Measurements from ENCODE around the gene GSDME. TPM values are rescaled to one million over a fixed set of nuclear protein-coding genes. Genes with fewer than 3 reads are reported as not detected.

GSDME gene
- polyA plus RNA-seq, 2 of the 4 experiments (the other 2 are of a cell fraction), result 51.0 to 55.9 TPM

DNA sequence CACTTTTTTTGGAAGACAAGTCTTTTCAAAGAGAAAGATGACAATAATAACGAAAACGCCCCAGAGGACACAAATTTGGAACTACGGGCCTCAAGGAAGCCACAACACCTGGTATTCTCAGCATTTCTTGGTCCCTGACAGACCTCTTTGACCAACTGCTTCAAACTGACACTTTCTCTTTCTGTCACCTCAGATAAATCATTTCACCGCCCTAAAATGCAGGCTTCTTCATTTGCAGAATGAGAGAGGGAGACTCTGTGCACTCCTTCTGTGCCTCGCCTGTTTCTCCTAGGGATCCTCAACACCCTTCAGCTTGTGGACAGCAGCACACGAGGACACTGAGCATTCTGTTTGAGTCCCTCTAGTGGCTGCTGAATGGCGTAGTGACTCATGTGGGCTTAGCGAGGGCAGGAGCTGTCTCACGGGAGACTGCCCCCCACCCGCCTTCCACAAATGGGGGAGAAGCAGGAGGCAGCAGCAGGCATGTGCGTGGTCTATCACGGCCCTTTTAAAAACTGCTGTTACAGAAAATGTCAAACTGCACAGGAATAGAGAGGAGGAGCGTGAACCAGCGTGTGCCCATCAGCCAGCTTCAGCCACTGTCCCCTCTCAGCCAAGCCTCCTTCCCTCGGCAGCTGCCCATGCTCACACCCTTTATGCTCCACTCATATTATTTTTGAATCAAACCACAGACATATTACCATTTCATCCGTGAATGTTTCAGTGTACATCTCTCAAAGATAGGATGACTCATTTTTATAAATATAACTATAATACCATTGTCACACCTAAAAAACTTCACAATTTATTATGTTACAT, 41.4 kb downstream of the GSDME start:
- peaks cover 4% of the 10 kb centered on the region; the same call in 1 of the 3 replicates for H3K4me1 ChIP-seq
- FAIRE-seq, result no peak
- H3K4me2 ChIP-seq, result no peak overlapping the region
- DNase-seq (ENCODE audit: low read depth in 1 of 2, low spot score in 1 of 2), result peak; percentile 53 to 60
- no peak overlapping the region for H3K27ac ChIP-seq
- no peaks in the 10 kb centered on the region for H3K9me3 ChIP-seq
- ChIA-PET POLR2A (no interaction called here), CTCF (interaction anchor here (0.7 to 2.7 kb wide), 10 partner anchors 9 to 426 kb away, joined by 3 to 14 read pairs (median 4); no protein-coding TSS in a partner anchor)
- ATAC-seq, result peak; percentile 88 to 91; a peak in 5 of 6 replicates
- WGBS (ENCODE audit: missing lambda C conversion rate), result 78% methylated on average over 16 of the region's 16 CpGs
- no peak overlapping the region for H3K4me3 ChIP-seq
- TF ChIP-seq, protein P1, sequence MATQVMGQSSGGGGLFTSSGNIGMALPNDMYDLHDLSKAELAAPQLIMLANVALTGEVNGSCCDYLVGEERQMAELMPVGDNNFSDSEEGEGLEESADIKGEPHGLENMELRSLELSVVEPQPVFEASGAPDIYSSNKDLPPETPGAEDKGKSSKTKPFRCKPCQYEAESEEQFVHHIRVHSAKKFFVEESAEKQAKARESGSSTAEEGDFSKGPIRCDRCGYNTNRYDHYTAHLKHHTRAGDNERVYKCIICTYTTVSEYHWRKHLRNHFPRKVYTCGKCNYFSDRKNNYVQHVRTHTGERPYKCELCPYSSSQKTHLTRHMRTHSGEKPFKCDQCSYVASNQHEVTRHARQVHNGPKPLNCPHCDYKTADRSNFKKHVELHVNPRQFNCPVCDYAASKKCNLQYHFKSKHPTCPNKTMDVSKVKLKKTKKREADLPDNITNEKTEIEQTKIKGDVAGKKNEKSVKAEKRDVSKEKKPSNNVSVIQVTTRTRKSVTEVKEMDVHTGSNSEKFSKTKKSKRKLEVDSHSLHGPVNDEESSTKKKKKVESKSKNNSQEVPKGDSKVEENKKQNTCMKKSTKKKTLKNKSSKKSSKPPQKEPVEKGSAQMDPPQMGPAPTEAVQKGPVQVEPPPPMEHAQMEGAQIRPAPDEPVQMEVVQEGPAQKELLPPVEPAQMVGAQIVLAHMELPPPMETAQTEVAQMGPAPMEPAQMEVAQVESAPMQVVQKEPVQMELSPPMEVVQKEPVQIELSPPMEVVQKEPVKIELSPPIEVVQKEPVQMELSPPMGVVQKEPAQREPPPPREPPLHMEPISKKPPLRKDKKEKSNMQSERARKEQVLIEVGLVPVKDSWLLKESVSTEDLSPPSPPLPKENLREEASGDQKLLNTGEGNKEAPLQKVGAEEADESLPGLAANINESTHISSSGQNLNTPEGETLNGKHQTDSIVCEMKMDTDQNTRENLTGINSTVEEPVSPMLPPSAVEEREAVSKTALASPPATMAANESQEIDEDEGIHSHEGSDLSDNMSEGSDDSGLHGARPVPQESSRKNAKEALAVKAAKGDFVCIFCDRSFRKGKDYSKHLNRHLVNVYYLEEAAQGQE (IDR thresholded peaks at IDR 0.05), result peak; percentile 68; the same call in 1 of the 2 replicates
- TF ChIP-seq RAD21 (conservative IDR thresholded peaks at IDR 0.05 in 1 of 2, IDR thresholded peaks at IDR 0.05 in 1 of 2) (peak; percentile 25 to 38; a peak in 3 of 5 replicates), SMC3 (IDR thresholded peaks at IDR 0.05) (peak; percentile 20; the same call in 2 of the 3 replicates), POLR2AphosphoS2 (conservative IDR thresholded peaks at IDR 0.05; ENCODE audit: low read length) (no peak), ESRRA (IDR thresholded peaks at IDR 0.05; ENCODE audit: borderline replicate concordance, low read length) (no peak), SREBF2 (IDR thresholded peaks at IDR 0.05) (no peak), FOSL2 (IDR thresholded peaks at IDR 0.05) (no peak), FOSL2 (CRISPR knock-in tag; IDR thresholded peaks at IDR 0.05) (peak; percentile 48)
- TF ChIP-seq, protein P2, sequence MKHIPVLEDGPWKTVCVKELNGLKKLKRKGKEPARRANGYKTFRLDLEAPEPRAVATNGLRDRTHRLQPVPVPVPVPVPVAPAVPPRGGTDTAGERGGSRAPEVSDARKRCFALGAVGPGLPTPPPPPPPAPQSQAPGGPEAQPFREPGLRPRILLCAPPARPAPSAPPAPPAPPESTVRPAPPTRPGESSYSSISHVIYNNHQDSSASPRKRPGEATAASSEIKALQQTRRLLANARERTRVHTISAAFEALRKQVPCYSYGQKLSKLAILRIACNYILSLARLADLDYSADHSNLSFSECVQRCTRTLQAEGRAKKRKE (CRISPR knock-in tag; IDR thresholded peaks at IDR 0.05; ENCODE audit: low read depth), result no peak
- TF ChIP-seq, protein P3, sequence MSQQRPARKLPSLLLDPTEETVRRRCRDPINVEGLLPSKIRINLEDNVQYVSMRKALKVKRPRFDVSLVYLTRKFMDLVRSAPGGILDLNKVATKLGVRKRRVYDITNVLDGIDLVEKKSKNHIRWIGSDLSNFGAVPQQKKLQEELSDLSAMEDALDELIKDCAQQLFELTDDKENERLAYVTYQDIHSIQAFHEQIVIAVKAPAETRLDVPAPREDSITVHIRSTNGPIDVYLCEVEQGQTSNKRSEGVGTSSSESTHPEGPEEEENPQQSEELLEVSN (IDR thresholded peaks at IDR 0.05; ENCODE audit: borderline replicate concordance, low read depth), result no peak
- TF ChIP-seq, protein P4, sequence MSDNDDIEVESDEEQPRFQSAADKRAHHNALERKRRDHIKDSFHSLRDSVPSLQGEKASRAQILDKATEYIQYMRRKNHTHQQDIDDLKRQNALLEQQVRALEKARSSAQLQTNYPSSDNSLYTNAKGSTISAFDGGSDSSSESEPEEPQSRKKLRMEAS (IDR thresholded peaks at IDR 0.05), result peak; percentile 50; the same call in 1 of the 2 replicates
- TF ChIP-seq, protein P5, sequence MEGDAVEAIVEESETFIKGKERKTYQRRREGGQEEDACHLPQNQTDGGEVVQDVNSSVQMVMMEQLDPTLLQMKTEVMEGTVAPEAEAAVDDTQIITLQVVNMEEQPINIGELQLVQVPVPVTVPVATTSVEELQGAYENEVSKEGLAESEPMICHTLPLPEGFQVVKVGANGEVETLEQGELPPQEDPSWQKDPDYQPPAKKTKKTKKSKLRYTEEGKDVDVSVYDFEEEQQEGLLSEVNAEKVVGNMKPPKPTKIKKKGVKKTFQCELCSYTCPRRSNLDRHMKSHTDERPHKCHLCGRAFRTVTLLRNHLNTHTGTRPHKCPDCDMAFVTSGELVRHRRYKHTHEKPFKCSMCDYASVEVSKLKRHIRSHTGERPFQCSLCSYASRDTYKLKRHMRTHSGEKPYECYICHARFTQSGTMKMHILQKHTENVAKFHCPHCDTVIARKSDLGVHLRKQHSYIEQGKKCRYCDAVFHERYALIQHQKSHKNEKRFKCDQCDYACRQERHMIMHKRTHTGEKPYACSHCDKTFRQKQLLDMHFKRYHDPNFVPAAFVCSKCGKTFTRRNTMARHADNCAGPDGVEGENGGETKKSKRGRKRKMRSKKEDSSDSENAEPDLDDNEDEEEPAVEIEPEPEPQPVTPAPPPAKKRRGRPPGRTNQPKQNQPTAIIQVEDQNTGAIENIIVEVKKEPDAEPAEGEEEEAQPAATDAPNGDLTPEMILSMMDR (IDR thresholded peaks at IDR 0.05), result peak; percentile 43

DNA sequence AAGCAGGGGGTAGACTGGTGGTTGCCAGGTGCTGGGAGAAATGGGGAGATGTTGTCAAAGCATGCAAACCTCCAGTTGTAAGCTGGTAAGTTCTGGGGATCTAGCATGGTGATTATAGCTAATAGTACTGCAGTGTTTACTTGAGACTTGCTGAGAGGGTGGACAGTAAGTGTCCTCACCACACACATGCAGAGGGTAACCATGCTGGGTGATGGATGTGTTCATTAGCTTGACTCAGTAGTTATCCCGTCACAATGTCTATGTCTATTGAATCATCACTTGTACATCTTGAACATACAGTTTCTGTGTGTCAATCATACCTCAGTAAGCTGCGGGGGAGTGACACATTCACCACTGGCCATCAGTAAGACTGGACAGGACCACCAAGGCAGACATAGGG, 42.1 kb downstream of the GSDME start:
- CTCF ChIA-PET, result interaction anchor here (1.0 to 2.7 kb wide), 10 partner anchors 8 to 425 kb away, joined by 3 to 14 read pairs (median 4); no protein-coding TSS in a partner anchor
- DNase-seq (ENCODE audit: low read depth in 1 of 2, low spot score in 1 of 2) (no peak), FAIRE-seq (no peak), ATAC-seq (no peak)
- TF ChIP-seq ZSCAN20 (CRISPR knock-in tag; IDR thresholded peaks at IDR 0.05) (no peak), FOSB (CRISPR knock-in tag; IDR thresholded peaks at IDR 0.05) (no peak)
- Histone ChIP-seq H3K4me3 (no peak overlapping the region), H3K27ac (no peak overlapping the region), H3K9me3 (no peaks in the 10 kb centered on the region), H3K4me1 (peaks cover 4% of the 10 kb centered on the region; the same call in 1 of the 3 replicates), H3K4me2 (no peak overlapping the region)
- POLR2A ChIA-PET, result no interaction called here
- WGBS (ENCODE audit: missing lambda C conversion rate), result 96% methylated on average over 2 of the region's 2 CpGs
